ENCODE results near the gene URB1.

DNA sequence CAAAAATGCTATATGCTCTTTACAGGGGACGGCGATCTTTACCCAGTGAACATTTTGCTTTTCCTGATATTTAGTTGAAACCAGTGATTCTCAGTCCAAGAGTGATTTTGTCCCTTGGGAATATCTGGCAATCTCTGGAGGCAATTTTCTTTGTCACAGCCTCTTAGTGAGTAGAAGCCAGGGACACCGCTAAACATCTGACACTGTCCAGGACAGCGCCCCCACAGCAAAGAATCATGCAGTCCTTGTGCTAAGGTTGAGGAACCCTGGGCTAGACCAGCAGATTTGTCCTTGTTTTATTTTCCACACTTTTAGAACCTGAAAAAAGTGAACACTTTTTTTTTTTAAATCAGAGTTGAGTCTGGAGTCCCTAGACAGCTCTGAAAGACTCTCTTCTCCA is 32.8 kb upstream of the URB1 start:
- TF ChIP-seq CTCF (IDR thresholded peaks at IDR 0.05; ENCODE audit: low read depth, low read length) (no peak), MYC (IDR thresholded peaks at IDR 0.05; ENCODE audit: low read depth, low read length) (no peak), POLR2A (IDR thresholded peaks at IDR 0.05; ENCODE audit: extremely low read depth, insufficient read length) (no peak)
- TF ChIP-seq, protein P1, sequence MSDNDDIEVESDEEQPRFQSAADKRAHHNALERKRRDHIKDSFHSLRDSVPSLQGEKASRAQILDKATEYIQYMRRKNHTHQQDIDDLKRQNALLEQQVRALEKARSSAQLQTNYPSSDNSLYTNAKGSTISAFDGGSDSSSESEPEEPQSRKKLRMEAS (IDR thresholded peaks at IDR 0.05; ENCODE audit: low read depth, low read length), result no peak

Data from NB4 (cell line).